Measurements from ENCODE around the gene PGGHG. TPM values are rescaled to one million over a fixed set of nuclear protein-coding genes. Genes with fewer than 3 reads are reported as not detected.

The PGGHG gene
- total and polyA plus RNA-seq, 10 of the 15 experiments (the other 5 are each of a cell fraction or from before 2014, with no cell fraction given): 0.10 to 8.3 (median 1.8) TPM

DNA sequence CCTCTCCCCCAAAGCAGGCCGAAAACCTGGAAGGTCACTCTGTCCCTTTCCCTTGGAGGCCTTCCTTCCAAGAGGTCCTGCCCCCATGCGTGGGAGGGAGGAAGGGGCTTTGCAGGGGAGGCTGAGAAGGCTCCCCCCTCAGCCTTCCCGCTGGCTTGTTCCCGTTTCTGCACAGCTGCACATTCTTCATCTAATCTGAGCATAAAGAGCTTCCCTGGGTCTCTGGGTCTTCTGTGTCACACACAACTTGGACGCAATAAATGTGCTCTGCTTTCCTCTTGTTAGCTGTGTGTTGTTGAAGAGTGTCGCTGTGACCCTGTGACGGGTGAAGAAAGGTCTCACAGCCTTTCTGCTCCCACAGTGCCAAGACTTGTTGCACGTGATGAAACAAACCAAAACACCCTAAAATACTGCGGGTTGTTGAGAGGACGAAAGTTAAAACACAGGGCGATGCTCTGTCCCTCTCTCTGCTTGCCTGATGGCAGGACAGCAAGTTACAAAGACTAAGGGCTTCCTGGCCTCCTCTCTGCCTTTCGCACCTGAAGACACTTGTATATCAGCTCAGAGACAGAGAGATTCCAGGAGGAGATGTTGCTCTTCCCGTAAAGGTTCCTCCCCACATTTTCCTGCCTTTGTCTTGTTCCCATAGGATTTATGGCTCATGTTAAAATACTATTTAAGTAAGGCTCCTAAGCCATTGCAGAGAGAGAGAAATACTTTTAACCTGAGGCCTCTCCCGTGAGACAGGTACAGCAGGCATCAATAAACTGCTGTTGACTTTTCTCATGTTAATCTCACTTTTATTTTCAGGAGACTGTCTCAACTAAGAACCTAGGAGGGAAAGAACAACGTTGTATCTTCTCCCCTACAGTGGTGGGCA, 47.1 kb downstream of the PGGHG start:
- no peak overlapping the region for H3K27ac ChIP-seq (ENCODE audit: control insufficient read depth, insufficient read depth)
- H3K27me3 ChIP-seq (replicated peaks in 1 of 2; ENCODE audit: control insufficient read depth in 2 of 2, insufficient read depth in 2 of 2, low read length in 1 of 2): no peaks in the 10 kb centered on the region
- ChIA-PET SMC1A (ENCODE audit: uncharacterized antibody, unreplicated experiment) (interaction anchor here (1.0 kb wide), 1 partner anchor 13 kb away, joined by 3 read pairs; no protein-coding TSS in a partner anchor), RAD21 (ENCODE audit: unreplicated experiment) (no interaction called here), CTCF (no interaction called here), POLR2A (no interaction called here)
- intact Hi-C loops (cut with micrococcal nuclease; ENCODE audit: unreplicated experiment): no loop called here
- no peaks in the 10 kb centered on the region for H3K36me3 ChIP-seq (ENCODE audit: control insufficient read depth in 2 of 2, insufficient read depth in 2 of 2, low read length in 1 of 2)
- no peak for DNase-seq (ENCODE audit: low read depth, low spot score)
- no peaks in the 10 kb centered on the region for H4K20me1 ChIP-seq (ENCODE audit: control insufficient read depth, insufficient read depth)
- H2AFZ ChIP-seq (ENCODE audit: control insufficient read depth, low read depth, low read length): peak overlapping the region; percentile 6; the same call in 1 of the 2 replicates
- no peak overlapping the region for H3K4me2 ChIP-seq (ENCODE audit: control insufficient read depth, insufficient read depth)
- BruUV-seq (replicated peaks): no TSS peak
- 43% methylated on average over 14 of the region's 15 CpGs for WGBS (ENCODE audit: insufficient coverage, insufficient replicate concordance, low lambda C conversion rate, missing lambda C conversion rate)
- ATAC-seq: no peak
- no peak overlapping the region for H3K9ac ChIP-seq (ENCODE audit: control insufficient read depth, insufficient read depth, low read length)
- no peaks in the 10 kb centered on the region for H3K79me2 ChIP-seq (ENCODE audit: control insufficient read depth, insufficient read depth, low read length)
- H3K9me3 ChIP-seq (replicated peaks; ENCODE audit: control insufficient read depth, insufficient read depth, low read length): peaks cover 5% of the 10 kb centered on the region; the same call in 2 of the 3 replicates
- H3K4me1 ChIP-seq (ENCODE audit: control insufficient read depth, insufficient read depth, low read length): peaks cover 10% of the 10 kb centered on the region
- H3K4me3 ChIP-seq: no peak overlapping the region
- TF ChIP-seq ZNF24 (IDR thresholded peaks at IDR 0.05) (no peak), SREBF2 (IDR thresholded peaks at IDR 0.05; ENCODE audit: low read length) (no peak), PML (IDR thresholded peaks at IDR 0.05; ENCODE audit: low read length) (no peak), MYC (IDR thresholded peaks at IDR 0.05; ENCODE audit: insufficient read depth, insufficient read length, insufficient replicate concordance, low read length, severe bottlenecking) (no peak), SMC3 (IDR thresholded peaks at IDR 0.05; ENCODE audit: borderline replicate concordance, low read length) (no peak), TCF3 (IDR thresholded peaks at IDR 0.05; ENCODE audit: borderline replicate concordance, insufficient read depth, low read depth, low read length) (no peak), ZNF384 (IDR thresholded peaks at IDR 0.05; ENCODE audit: borderline replicate concordance, low read depth, low read length) (no peak), RAD51 (IDR thresholded peaks at IDR 0.05) (no peak)
- TF ChIP-seq, protein P1, sequence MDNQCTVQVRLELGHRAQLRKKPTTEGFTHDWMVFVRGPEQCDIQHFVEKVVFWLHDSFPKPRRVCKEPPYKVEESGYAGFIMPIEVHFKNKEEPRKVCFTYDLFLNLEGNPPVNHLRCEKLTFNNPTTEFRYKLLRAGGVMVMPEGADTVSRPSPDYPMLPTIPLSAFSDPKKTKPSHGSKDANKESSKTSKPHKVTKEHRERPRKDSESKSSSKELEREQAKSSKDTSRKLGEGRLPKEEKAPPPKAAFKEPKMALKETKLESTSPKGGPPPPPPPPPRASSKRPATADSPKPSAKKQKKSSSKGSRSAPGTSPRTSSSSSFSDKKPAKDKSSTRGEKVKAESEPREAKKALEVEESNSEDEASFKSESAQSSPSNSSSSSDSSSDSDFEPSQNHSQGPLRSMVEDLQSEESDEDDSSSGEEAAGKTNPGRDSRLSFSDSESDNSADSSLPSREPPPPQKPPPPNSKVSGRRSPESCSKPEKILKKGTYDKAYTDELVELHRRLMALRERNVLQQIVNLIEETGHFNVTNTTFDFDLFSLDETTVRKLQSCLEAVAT (IDR thresholded peaks at IDR 0.05): no peak
- TF ChIP-seq, protein P2, sequence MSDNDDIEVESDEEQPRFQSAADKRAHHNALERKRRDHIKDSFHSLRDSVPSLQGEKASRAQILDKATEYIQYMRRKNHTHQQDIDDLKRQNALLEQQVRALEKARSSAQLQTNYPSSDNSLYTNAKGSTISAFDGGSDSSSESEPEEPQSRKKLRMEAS (IDR thresholded peaks at IDR 0.05; ENCODE audit: low read depth, low read length): no peak
- TF ChIP-seq, protein P3, sequence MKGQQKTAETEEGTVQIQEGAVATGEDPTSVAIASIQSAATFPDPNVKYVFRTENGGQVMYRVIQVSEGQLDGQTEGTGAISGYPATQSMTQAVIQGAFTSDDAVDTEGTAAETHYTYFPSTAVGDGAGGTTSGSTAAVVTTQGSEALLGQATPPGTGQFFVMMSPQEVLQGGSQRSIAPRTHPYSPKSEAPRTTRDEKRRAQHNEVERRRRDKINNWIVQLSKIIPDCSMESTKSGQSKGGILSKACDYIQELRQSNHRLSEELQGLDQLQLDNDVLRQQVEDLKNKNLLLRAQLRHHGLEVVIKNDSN (IDR thresholded peaks at IDR 0.05; ENCODE audit: borderline replicate concordance, extremely low read length, insufficient read depth, low read depth, low read length): no peak
- TF ChIP-seq, protein P4, sequence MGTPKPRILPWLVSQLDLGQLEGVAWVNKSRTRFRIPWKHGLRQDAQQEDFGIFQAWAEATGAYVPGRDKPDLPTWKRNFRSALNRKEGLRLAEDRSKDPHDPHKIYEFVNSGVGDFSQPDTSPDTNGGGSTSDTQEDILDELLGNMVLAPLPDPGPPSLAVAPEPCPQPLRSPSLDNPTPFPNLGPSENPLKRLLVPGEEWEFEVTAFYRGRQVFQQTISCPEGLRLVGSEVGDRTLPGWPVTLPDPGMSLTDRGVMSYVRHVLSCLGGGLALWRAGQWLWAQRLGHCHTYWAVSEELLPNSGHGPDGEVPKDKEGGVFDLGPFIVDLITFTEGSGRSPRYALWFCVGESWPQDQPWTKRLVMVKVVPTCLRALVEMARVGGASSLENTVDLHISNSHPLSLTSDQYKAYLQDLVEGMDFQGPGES (IDR thresholded peaks at IDR 0.05): no peak
- in situ Hi-C loops (cut with MboI): no loop called here
- no peak for FAIRE-seq

Data from GM12878 (cell line).